Heart left ventricle (tissue), 13 donors: Measurements from ENCODE around the gene B2M.
"Not testable (repeated sequence)": the region's sequence is repeated elsewhere in the genome, so short reads cannot be mapped to it uniquely, and the experiment has no call there.

Experiments used
- CTCF ChIP-seq, 12 donors: fragments of 200-600 bp; sonication (generic) in 4 of 12; IDR thresholded peaks; one replicate each; pipeline versions ENCODE4 v1.5.0 to v1.8.0; 2018 to 2022; ENCODE audit warnings: antibody characterized with exemption in 12 of 12, mild to moderate bottlenecking in 5 of 12
- POLR2A ChIP-seq, 2 donors: fragments of 450-650 bp; IDR thresholded peaks; one replicate each; pipeline ENCODE4 v1.6.1; 2017; ENCODE audit warnings: antibody characterized with exemption in 2 of 2, mild to moderate bottlenecking in 2 of 2, moderate library complexity in 2 of 2
- donor health status: ischemic (EF 13 %, LVEDD 7.1; RV severe dilation, severe dysfunction).
- donor health status: DM: no; HTN: yes; CAD: no.
- donor health status: DM: no; HTN: no; CAD: no.
- donor health status: ischemic (EF 25% LVEDD 6.9; RV normal size, moderate dysfunction).
- donor health status: ischemic (EF 25% LVEDD 5.7; RV mildly dilated, moderate dysfunction).
- donor health status: ischemic (EF 35%, LVEDD 5.7; RV mildly dilated, moderate dysfunction).
- donor health status: nonischemic (EF 11% LVEDD 7.7; RV severe dilation, severe dysfunction).
- donor health status: DM: yes; HTN: yes; CAD: no.
- donor health status: PGD.
- donor health status: ischemic (EF 29% LVEDD 5.4; RV normal size, mild dysfunction).
- donor health status: nonischemic (EF 23%, LVEDD 6.1; RV moderate dilation, normal function).

GRCh38 chr15:44690245-44690644, 21.1 kb upstream of the B2M start:
- not testable (repeated sequence) for TF ChIP-seq CTCF, POLR2A (IDR thresholded peaks at IDR 0.05)
